ENCODE results near the gene C16orf96.

The C16orf96 gene

DNA sequence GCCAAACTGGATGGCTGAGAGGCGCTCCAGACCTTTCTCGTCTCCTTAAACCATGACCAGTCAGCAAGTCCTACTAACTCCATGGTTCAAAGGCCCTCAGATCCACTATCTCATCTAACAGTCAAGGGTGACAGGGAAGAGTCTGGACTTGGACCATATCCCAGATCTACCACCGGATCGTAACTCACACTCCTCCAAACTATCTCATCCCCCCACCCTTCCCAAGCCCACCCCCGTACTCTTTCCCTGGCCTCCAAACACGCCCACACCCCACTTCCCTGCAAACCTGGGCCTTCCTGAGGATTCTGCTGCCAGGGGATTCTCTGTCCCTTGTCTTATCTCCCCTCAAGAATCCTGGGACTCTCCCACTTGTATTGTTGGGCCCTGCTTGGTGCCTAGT lies 22.6 kb upstream of the C16orf96 start:
- Histone ChIP-seq H3F3A (ENCODE audit: insufficient read depth) (no peaks in the 10 kb centered on the region), H3K27me3 (ENCODE audit: low read length) (no peaks in the 10 kb centered on the region), H3K4me3 (ENCODE audit: insufficient read depth, low read length, poor library complexity, severe bottlenecking) (no peak overlapping the region), H3K79me2 (ENCODE audit: insufficient read depth, low read length) (no peaks in the 10 kb centered on the region), H3K9ac (ENCODE audit: low read length) (no peak overlapping the region), H4K20me1 (ENCODE audit: low read depth, low read length) (no peaks in the 10 kb centered on the region), H3K36me3 (ENCODE audit: low read length) (no peaks in the 10 kb centered on the region), H3K9me2 (replicated peaks; ENCODE audit: insufficient read depth, low read length) (no peaks in the 10 kb centered on the region), H2AFZ (ENCODE audit: low read depth, low read length, severe bottlenecking) (no peak overlapping the region), H3K4me2 (ENCODE audit: low read depth, low read length, poor library complexity, severe bottlenecking) (no peak overlapping the region), H3K27ac (ENCODE audit: low read depth, low read length) (no peak overlapping the region), H3K9me3 (ENCODE audit: insufficient read depth, low read length) (no peaks in the 10 kb centered on the region)
- TF ChIP-seq, protein P1, sequence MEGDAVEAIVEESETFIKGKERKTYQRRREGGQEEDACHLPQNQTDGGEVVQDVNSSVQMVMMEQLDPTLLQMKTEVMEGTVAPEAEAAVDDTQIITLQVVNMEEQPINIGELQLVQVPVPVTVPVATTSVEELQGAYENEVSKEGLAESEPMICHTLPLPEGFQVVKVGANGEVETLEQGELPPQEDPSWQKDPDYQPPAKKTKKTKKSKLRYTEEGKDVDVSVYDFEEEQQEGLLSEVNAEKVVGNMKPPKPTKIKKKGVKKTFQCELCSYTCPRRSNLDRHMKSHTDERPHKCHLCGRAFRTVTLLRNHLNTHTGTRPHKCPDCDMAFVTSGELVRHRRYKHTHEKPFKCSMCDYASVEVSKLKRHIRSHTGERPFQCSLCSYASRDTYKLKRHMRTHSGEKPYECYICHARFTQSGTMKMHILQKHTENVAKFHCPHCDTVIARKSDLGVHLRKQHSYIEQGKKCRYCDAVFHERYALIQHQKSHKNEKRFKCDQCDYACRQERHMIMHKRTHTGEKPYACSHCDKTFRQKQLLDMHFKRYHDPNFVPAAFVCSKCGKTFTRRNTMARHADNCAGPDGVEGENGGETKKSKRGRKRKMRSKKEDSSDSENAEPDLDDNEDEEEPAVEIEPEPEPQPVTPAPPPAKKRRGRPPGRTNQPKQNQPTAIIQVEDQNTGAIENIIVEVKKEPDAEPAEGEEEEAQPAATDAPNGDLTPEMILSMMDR (IDR thresholded peaks at IDR 0.05; ENCODE audit: insufficient read depth, low read length, poor library complexity, severe bottlenecking) = no peak
- TF ChIP-seq EZH2phosphoT487 (conservative IDR thresholded peaks at IDR 0.05; ENCODE audit: low read length) = no peak

DNA sequence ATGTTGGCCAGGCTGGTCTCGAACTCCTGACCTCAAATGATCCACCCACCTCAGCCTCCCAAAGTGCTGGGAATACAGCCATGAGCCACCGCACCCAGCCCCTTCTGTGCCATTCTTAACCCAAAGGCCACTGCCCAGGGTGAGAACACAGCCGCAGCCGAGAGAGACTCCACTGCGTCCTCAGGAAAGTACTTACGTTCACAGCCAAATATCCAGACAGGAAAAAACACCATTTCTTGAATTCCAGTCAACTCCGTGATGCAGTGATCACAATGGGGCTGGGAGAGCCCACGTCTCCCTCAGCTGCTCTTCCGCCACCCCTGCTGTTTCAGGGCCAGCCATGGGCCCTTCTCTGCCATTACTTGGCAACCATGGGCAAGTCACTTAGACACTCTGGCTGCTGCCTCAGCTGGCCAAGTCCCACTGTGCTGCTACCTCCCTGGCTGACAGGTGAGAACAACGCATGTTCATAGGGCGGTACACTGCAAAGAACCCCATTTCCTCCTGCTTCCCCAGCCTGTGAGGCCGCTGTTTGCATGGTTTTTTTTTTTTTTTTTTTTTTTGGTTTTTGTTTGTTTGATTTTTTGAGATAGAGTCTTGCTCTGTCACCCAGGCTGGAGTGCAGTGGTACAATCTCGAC lies 21.9 kb upstream of the C16orf96 start:
- H3K36me3 ChIP-seq (ENCODE audit: low read length) = no peaks in the 10 kb centered on the region
- TF ChIP-seq, protein P1 (IDR thresholded peaks at IDR 0.05; ENCODE audit: insufficient read depth, low read length, poor library complexity, severe bottlenecking) = no peak
- TF ChIP-seq EZH2phosphoT487 (conservative IDR thresholded peaks at IDR 0.05; ENCODE audit: low read length) = no peak
- H4K20me1 ChIP-seq (ENCODE audit: low read depth, low read length) = no peaks in the 10 kb centered on the region
- H3K9me2 ChIP-seq (replicated peaks; ENCODE audit: insufficient read depth, low read length) = no peaks in the 10 kb centered on the region
- no peak overlapping the region for H3K4me2 ChIP-seq (ENCODE audit: low read depth, low read length, poor library complexity, severe bottlenecking)
- H3K27me3 ChIP-seq (ENCODE audit: low read length) = no peaks in the 10 kb centered on the region
- H3K79me2 ChIP-seq (ENCODE audit: insufficient read depth, low read length) = no peaks in the 10 kb centered on the region
- no peak overlapping the region for H3K9ac ChIP-seq (ENCODE audit: low read length)
- H3K4me3 ChIP-seq (ENCODE audit: insufficient read depth, low read length, poor library complexity, severe bottlenecking) = no peak overlapping the region
- H3K27ac ChIP-seq (ENCODE audit: low read depth, low read length) = no peak overlapping the region
- H2AFZ ChIP-seq (ENCODE audit: low read depth, low read length, severe bottlenecking) = no peak overlapping the region
- no peaks in the 10 kb centered on the region for H3K9me3 ChIP-seq (ENCODE audit: insufficient read depth, low read length)
- H3F3A ChIP-seq (ENCODE audit: insufficient read depth) = no peaks in the 10 kb centered on the region

DNA sequence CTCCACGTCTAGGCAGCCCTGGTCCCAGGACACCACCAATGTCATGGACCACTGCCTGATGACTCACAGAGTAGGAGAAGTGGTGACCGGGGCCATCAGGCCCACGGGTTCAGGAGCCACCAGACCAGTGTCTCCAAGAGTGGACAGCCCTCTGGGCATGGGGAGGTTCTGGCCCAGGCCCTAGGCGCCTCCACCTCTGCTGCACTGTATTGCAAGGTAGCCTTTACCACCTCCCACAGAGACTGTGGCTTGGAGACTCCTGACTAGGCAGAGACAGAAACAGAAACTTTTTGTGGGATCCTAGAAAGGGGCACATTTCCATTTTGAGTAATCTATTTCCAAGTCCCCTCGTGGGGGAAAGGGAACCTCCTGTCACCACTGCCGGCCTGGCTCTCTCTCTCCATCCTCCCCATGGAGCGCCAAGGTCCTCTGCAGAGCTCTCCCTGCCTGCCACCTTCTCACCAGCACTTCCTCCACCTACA lies 20.5 kb upstream of the C16orf96 start:
- no peaks in the 10 kb centered on the region for H3K79me2 ChIP-seq (ENCODE audit: insufficient read depth, low read length)
- no peak overlapping the region for H3K9ac ChIP-seq (ENCODE audit: low read length)
- no peak overlapping the region for H3K27ac ChIP-seq (ENCODE audit: low read depth, low read length)
- H3K9me3 ChIP-seq (ENCODE audit: insufficient read depth, low read length) = 0 out of 2 replicates have a peak, but pooled peaks cover 6% of the 10 kb centered on the region
- no peaks in the 10 kb centered on the region for H3K27me3 ChIP-seq (ENCODE audit: low read length)
- H3K4me2 ChIP-seq (ENCODE audit: low read depth, low read length, poor library complexity, severe bottlenecking) = no peak overlapping the region
- H2AFZ ChIP-seq (ENCODE audit: low read depth, low read length, severe bottlenecking) = no peak overlapping the region
- TF ChIP-seq, protein P1 (IDR thresholded peaks at IDR 0.05; ENCODE audit: insufficient read depth, low read length, poor library complexity, severe bottlenecking) = no peak
- no peak for TF ChIP-seq EZH2phosphoT487 (conservative IDR thresholded peaks at IDR 0.05; ENCODE audit: low read length)
- H3K4me3 ChIP-seq (ENCODE audit: insufficient read depth, low read length, poor library complexity, severe bottlenecking) = no peak overlapping the region
- H4K20me1 ChIP-seq (ENCODE audit: low read depth, low read length) = no peaks in the 10 kb centered on the region
- no peaks in the 10 kb centered on the region for H3K36me3 ChIP-seq (ENCODE audit: low read length)
- no peaks in the 10 kb centered on the region for H3F3A ChIP-seq (ENCODE audit: insufficient read depth)
- no peaks in the 10 kb centered on the region for H3K9me2 ChIP-seq (replicated peaks; ENCODE audit: insufficient read depth, low read length)

Data from SU-DHL-6 (cell line).